ENCODE results near the gene UBR4.

Gene UBR4

DNA sequence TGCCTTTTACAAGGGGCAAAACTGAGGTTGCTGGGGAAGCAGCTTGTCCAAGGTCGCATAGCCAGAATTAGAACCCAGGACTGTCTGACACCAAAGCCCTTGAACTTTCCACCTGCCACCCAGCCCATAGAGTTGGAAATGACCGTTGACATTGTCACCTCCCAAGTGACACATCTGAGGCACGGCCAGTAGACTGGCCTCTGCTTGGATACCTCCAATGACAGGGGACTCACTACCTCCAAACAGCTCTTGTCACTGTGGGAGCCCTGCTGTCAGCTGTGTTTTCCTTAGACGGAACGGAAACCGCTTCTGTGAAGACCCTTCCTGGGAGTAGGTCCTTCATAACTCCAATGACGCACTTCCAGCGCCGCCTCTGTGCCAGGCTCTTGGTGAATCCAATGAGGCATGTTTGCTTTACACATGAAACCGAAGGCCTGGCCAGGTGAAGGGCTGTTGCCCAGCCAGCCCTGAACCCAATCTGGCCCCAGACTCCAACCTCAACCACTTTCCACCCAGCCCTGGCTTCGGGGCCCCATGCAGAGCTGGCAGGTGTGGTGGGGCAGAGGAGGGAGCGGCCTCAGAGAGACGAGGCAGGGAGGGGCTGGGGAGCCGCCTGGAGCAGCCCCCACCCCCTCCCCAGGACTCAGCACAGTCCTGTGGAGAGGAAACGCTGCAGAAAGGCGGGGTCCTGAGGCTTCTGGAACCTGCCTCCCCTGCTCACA, 144.4 kb downstream of the UBR4 start:
- Histone ChIP-seq H3K27me3 (no peaks in the 10 kb centered on the region), H3K4me3 (ENCODE audit: low read depth in 1 of 2, low read length in 1 of 2) (no peak overlapping the region), H3K27ac (no peak overlapping the region), H3K9me3 (no peaks in the 10 kb centered on the region), H3K36me3 (no peaks in the 10 kb centered on the region), H3K4me1 (ENCODE audit: control insufficient read depth in 1 of 2, insufficient read depth in 1 of 2, low read depth in 1 of 2, low read length in 1 of 2) (no peaks in the 10 kb centered on the region)
- TF ChIP-seq, protein P1, sequence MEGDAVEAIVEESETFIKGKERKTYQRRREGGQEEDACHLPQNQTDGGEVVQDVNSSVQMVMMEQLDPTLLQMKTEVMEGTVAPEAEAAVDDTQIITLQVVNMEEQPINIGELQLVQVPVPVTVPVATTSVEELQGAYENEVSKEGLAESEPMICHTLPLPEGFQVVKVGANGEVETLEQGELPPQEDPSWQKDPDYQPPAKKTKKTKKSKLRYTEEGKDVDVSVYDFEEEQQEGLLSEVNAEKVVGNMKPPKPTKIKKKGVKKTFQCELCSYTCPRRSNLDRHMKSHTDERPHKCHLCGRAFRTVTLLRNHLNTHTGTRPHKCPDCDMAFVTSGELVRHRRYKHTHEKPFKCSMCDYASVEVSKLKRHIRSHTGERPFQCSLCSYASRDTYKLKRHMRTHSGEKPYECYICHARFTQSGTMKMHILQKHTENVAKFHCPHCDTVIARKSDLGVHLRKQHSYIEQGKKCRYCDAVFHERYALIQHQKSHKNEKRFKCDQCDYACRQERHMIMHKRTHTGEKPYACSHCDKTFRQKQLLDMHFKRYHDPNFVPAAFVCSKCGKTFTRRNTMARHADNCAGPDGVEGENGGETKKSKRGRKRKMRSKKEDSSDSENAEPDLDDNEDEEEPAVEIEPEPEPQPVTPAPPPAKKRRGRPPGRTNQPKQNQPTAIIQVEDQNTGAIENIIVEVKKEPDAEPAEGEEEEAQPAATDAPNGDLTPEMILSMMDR (IDR thresholded peaks at IDR 0.05): no peak

DNA sequence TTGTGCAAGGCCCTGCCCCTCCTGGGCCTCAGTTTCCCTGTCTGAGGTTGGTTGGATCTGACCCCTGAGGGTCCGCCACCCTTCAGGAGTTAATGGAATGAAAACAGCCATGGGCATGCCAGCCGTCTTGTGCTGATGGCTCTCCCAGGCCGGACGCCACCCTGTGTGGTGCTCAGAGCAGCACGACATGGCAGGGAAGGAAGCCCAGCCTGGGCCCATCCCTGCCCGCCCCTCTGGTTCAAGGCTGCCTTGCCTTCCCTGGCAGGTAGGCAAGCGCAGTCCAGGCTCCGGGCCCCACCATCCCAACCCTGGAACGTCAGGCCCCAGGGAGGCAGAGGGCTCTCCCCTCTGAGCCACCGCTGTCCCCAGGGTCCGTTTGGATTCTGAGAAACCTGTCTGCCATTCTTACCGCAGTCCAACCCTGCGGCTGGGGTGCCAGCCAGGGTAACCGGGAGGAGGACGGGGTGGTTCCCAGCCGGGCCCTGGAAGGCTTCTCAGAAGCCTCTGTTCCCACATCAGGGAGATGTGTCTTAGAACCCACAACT, 145.1 kb downstream of the UBR4 start:
- H3K27ac ChIP-seq: no peak overlapping the region
- TF ChIP-seq, protein P1 (IDR thresholded peaks at IDR 0.05): no peak
- no peaks in the 10 kb centered on the region for H3K27me3 ChIP-seq
- H3K4me1 ChIP-seq (ENCODE audit: control insufficient read depth in 1 of 2, insufficient read depth in 1 of 2, low read depth in 1 of 2, low read length in 1 of 2): no peaks in the 10 kb centered on the region
- no peaks in the 10 kb centered on the region for H3K36me3 ChIP-seq
- H3K4me3 ChIP-seq (ENCODE audit: low read depth in 1 of 2, low read length in 1 of 2): no peak overlapping the region
- no peaks in the 10 kb centered on the region for H3K9me3 ChIP-seq

DNA sequence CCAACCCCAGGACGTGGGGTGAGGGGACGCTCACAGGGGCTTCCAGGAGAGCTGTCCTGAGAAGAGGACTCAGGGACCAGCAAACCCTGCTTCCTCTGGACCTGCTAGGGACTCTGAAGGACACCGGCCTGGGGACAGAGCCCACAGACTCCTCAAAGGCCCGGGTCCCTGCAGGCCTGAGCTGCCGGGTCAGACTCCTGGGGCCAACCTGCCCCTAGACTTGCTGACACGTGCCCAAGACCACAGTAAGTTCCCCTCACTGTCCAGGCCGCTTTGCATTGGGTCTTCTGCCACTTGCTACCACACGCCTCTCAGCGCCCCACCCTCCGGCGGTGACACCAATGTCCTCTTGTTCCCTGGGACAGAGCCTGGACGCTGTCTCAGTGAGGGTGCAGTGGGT, 146.9 kb downstream of the UBR4 start:
- Histone ChIP-seq H3K4me3 (ENCODE audit: low read depth in 1 of 2, low read length in 1 of 2) (no peak overlapping the region), H3K9me3 (no peaks in the 10 kb centered on the region), H3K27ac (no peak overlapping the region), H3K36me3 (no peaks in the 10 kb centered on the region), H3K4me1 (ENCODE audit: control insufficient read depth in 1 of 2, insufficient read depth in 1 of 2, low read depth in 1 of 2, low read length in 1 of 2) (no peaks in the 10 kb centered on the region), H3K27me3 (peaks cover 16% of the 10 kb centered on the region)
- TF ChIP-seq, protein P1 (IDR thresholded peaks at IDR 0.05): no peak

DNA sequence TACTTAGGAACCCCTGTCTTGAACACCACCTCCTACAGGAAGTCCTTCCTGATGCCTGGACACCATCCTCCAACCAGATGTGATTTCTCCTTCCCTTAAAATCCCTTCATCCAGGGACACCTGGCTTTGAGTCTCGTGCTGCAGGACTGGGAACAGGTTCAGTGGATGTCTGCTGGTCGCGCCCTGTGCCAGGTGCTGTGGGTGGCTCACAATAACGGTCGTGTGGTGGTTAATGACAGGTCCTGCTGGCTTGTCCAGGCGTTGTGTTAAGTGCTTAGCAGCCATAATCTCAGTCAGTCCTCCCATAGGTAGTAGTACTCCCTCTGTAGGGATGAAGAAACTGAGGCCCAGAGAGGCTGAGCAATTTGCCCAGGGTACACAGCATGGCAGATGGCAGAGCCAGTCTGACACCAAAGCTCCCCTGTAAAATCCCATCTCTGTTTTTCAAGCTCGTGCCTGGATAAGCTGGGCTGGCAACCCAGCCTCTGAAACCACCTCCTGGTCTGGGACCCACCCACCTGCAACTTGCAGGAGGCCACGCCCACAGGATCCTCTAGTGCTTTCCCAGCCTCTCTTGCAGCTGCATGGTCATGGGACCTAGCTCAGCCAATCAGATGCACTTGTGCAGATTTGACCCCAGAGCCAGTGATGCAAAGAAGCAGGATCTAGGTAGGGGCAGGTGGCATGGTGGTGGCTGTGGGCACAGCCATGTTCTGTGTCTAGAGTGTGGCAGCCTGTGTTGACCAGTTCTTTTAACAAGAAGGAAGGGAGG, 147.6 kb downstream of the UBR4 start:
- Histone ChIP-seq H3K36me3 (no peaks in the 10 kb centered on the region), H3K4me3 (ENCODE audit: low read depth in 1 of 2, low read length in 1 of 2) (no peak overlapping the region), H3K4me1 (ENCODE audit: control insufficient read depth in 1 of 2, insufficient read depth in 1 of 2, low read depth in 1 of 2, low read length in 1 of 2) (no peaks in the 10 kb centered on the region), H3K9me3 (no peaks in the 10 kb centered on the region), H3K27ac (no peak overlapping the region), H3K27me3 (peaks cover 22% of the 10 kb centered on the region)
- TF ChIP-seq, protein P1 (IDR thresholded peaks at IDR 0.05): no peak

DNA sequence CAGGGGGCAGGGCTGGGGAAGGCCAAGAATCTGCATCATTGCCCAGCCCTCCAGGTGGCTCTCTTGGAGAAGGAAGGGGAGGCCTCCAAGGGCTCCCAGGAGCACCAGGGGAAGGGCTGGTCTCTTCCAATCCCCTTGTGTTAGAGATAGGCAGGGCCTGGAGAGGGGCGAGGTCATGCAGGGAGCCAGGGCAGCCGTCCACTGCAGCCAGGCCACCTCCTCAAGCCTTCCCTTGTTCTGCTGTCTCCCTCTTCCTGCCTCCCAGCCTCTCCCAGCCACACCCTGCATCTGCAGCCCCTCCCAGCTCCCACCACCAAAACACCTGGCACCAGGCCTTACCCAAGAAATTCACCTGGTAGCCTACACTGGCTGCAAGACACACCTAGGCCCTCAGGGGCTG, 148.3 kb downstream of the UBR4 start:
- TF ChIP-seq, protein P1 (IDR thresholded peaks at IDR 0.05): no peak
- H3K4me3 ChIP-seq (ENCODE audit: low read depth in 1 of 2, low read length in 1 of 2): no peak overlapping the region
- H3K36me3 ChIP-seq: no peaks in the 10 kb centered on the region
- no peaks in the 10 kb centered on the region for H3K9me3 ChIP-seq
- H3K4me1 ChIP-seq (ENCODE audit: control insufficient read depth in 1 of 2, insufficient read depth in 1 of 2, low read depth in 1 of 2, low read length in 1 of 2): no peaks in the 10 kb centered on the region
- no peak overlapping the region for H3K27ac ChIP-seq
- peaks cover 29% of the 10 kb centered on the region for H3K27me3 ChIP-seq

All from neutrophil (primary cell).